Measurements from ENCODE around the gene SLC8A2. TPM values are rescaled to one million over a fixed set of nuclear protein-coding genes. Genes with fewer than 3 reads are reported as not detected.

SLC8A2 gene
- total RNA-seq, 2 experiments from 2014 or later = 0.13 to 0.36 TPM

DNA sequence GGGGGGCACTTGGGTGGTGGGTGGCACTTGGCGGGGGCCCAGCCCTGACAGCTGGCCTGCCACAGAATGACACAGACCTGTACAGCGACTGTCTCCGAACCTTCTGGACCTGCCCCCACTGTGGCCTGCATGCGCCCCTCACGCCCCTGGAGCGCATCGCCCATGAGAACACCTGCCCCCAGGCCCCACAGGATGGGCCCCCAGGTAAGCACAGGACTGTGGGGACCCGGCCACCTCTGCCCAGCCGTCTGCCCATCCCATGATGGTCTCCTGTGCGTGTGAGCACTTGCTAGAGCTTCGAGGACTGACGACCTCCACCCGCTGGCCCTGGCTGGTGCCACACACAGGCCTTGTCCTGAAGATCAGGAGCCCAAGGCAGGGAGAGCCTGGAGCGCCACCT is 90.6 kb downstream of the SLC8A2 start:
- Histone ChIP-seq H3K9me3 (ENCODE audit: low read length) (no peaks in the 10 kb centered on the region), H3K4me2 (ENCODE audit: low read length) (no peak overlapping the region), H3K36me3 (ENCODE audit: insufficient read depth, low read length) (peaks cover 47% of the 10 kb centered on the region; the same call in 1 of the 2 replicates), H3K27ac (ENCODE audit: low read depth, low read length, poor library complexity, severe bottlenecking) (no peak overlapping the region), H3K4me1 (ENCODE audit: insufficient read depth, low read length, poor library complexity, severe bottlenecking) (peaks cover 12% of the 10 kb centered on the region), H4K20me1 (ENCODE audit: insufficient read depth, low read length) (no peaks in the 10 kb centered on the region), H3K79me2 (ENCODE audit: insufficient read depth, low read depth, low read length) (no peaks in the 10 kb centered on the region), H2AFZ (ENCODE audit: low read length) (no peak overlapping the region), H3K9me2 (ENCODE audit: insufficient read depth, low read length) (no peaks in the 10 kb centered on the region), H3K4me3 (ENCODE audit: low read depth, low read length, poor library complexity, severe bottlenecking) (no peak overlapping the region)
- POLR2A ChIA-PET = no interaction called here
- TF ChIP-seq EZH2phosphoT487 (IDR thresholded peaks at IDR 0.05; ENCODE audit: borderline replicate concordance, low read depth, low read length) = no peak
- TF ChIP-seq CTCF (conservative IDR thresholded peaks at IDR 0.05; ENCODE audit: low read length) = no peak
- intact Hi-C loops (cut with micrococcal nuclease; ENCODE audit: unreplicated experiment) = no loop called here
- DNase-seq (ENCODE audit: low spot score) = no peak
- CTCF ChIA-PET (ENCODE audit: unreplicated experiment) = no interaction called here
- no TSS peak for BruUV-seq (replicated peaks)

DNA sequence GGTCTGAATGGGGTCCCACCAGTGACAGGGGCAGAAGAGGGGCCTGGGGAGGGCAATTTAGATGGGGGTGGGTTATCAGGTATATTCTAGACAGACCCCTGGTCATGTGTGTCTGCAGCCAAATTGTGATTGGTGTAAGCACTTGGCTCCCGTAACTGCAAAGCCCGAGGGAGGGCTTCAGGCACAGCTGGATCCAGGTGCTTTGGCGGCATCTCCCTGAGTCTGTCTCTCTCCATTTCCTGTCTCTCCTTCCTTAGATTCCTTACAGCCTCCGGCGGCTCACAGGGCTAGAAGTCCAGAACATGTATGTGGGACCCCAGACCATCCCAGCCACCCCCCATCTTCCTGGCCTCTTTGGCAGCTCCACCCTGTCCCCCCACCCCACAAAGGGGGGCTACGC is 91.1 kb downstream of the SLC8A2 start:
- Histone ChIP-seq H3K36me3 (ENCODE audit: insufficient read depth, low read length) (peaks cover 53% of the 10 kb centered on the region; the same call in 1 of the 2 replicates), H3K4me2 (ENCODE audit: low read length) (no peak overlapping the region), H3K4me1 (ENCODE audit: insufficient read depth, low read length, poor library complexity, severe bottlenecking) (peaks cover 12% of the 10 kb centered on the region), H3K9me3 (ENCODE audit: low read length) (no peaks in the 10 kb centered on the region), H2AFZ (ENCODE audit: low read length) (no peak overlapping the region), H3K79me2 (ENCODE audit: insufficient read depth, low read depth, low read length) (no peaks in the 10 kb centered on the region), H3K9me2 (ENCODE audit: insufficient read depth, low read length) (no peaks in the 10 kb centered on the region), H3K4me3 (ENCODE audit: low read depth, low read length, poor library complexity, severe bottlenecking) (no peak overlapping the region), H4K20me1 (ENCODE audit: insufficient read depth, low read length) (no peaks in the 10 kb centered on the region), H3K27ac (ENCODE audit: low read depth, low read length, poor library complexity, severe bottlenecking) (no peak overlapping the region)
- DNase-seq (ENCODE audit: low spot score) = no peak
- intact Hi-C loops (cut with micrococcal nuclease; ENCODE audit: unreplicated experiment) = no loop called here
- CTCF ChIA-PET (ENCODE audit: unreplicated experiment) = no interaction called here
- TF ChIP-seq EZH2phosphoT487 (IDR thresholded peaks at IDR 0.05; ENCODE audit: borderline replicate concordance, low read depth, low read length) = no peak
- no peak for TF ChIP-seq CTCF (conservative IDR thresholded peaks at IDR 0.05; ENCODE audit: low read length)
- POLR2A ChIA-PET = no interaction called here
- BruUV-seq (replicated peaks) = no TSS peak

DNA sequence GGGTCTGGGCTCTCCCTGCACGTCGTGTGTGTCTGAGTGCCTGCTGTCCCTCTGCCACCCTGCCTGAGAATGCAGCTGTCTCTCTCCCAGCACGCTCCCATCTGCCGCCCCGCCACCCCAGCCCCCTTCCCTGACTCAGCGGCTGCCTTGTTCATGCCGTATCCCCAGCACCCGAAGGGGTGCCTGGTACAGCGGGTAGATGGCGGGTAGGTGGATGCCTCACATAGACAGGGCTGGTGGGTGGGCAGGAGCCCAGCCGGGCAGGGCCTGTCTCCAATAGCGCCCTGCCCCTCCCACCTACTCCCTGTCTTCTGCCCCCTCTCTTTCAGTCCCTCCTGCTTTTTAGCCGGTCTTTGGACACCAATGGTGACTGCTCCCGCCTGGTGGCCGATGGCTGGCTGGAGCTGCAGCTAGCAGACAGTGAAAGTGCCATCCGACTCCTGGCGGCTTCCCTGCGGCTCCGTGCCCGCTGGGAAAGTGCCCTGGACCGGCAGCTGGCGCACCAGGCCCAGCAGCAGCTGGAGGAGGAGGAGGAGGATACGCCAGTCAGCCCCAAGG is 92.2 kb downstream of the SLC8A2 start:
- intact Hi-C loops (cut with micrococcal nuclease; ENCODE audit: unreplicated experiment) = no loop called here
- CTCF ChIA-PET (ENCODE audit: unreplicated experiment) = no interaction called here

More for the DNA sequence above, 92.2 kb downstream of the SLC8A2 start:
- Histone ChIP-seq H3K79me2 (ENCODE audit: insufficient read depth, low read depth, low read length) (no peaks in the 10 kb centered on the region), H4K20me1 (ENCODE audit: insufficient read depth, low read length) (no peaks in the 10 kb centered on the region), H3K9me3 (ENCODE audit: low read length) (no peaks in the 10 kb centered on the region), H3K9me2 (ENCODE audit: insufficient read depth, low read length) (no peaks in the 10 kb centered on the region), H2AFZ (ENCODE audit: low read length) (no peak overlapping the region), H3K4me3 (ENCODE audit: low read depth, low read length, poor library complexity, severe bottlenecking) (no peak overlapping the region), H3K27ac (ENCODE audit: low read depth, low read length, poor library complexity, severe bottlenecking) (no peak overlapping the region), H3K4me1 (ENCODE audit: insufficient read depth, low read length, poor library complexity, severe bottlenecking) (peaks cover 12% of the 10 kb centered on the region), H3K36me3 (ENCODE audit: insufficient read depth, low read length) (peaks cover 64% of the 10 kb centered on the region; the same call in 1 of the 2 replicates), H3K4me2 (ENCODE audit: low read length) (no peak overlapping the region)
- no TSS peak for BruUV-seq (replicated peaks)
- no peak for DNase-seq (ENCODE audit: low spot score)
- POLR2A ChIA-PET = no interaction called here
- TF ChIP-seq CTCF (conservative IDR thresholded peaks at IDR 0.05; ENCODE audit: low read length) = no peak
- TF ChIP-seq EZH2phosphoT487 (IDR thresholded peaks at IDR 0.05; ENCODE audit: borderline replicate concordance, low read depth, low read length) = no peak

All from OCI-LY7 (cell line).